SIG-M5 treated with dmso at 0.1 percent for 504 hours (cell line): ENCODE measurements around the gene SNED1.

Experiments used
- DNase-seq: peaks from one replicate; lab custom pipeline; 2025; ENCODE audit not compliant: unreplicated experiment; lab: John Stamatoyannopoulos, UW

SNED1 gene

DNA sequence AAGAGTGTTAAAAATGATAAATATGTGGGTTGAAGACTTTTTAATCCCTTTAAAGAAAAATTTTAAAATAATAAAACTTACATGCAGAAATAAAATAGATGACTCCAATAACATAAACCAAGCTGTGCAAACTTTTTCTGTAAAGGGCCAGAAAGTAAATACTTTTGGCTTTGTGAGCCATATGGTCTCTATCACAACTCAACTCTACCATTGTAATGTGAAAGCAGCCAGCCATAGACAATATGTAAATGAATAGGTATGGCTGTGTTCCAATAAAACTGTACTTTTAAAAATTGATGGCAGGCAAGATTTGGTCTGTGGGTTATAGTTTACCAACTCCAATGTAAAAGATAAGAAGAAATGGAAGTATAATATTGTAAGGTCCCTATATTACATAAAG, 45.2 kb downstream of the SNED1 start:
- no peak for DNase-seq

DNA sequence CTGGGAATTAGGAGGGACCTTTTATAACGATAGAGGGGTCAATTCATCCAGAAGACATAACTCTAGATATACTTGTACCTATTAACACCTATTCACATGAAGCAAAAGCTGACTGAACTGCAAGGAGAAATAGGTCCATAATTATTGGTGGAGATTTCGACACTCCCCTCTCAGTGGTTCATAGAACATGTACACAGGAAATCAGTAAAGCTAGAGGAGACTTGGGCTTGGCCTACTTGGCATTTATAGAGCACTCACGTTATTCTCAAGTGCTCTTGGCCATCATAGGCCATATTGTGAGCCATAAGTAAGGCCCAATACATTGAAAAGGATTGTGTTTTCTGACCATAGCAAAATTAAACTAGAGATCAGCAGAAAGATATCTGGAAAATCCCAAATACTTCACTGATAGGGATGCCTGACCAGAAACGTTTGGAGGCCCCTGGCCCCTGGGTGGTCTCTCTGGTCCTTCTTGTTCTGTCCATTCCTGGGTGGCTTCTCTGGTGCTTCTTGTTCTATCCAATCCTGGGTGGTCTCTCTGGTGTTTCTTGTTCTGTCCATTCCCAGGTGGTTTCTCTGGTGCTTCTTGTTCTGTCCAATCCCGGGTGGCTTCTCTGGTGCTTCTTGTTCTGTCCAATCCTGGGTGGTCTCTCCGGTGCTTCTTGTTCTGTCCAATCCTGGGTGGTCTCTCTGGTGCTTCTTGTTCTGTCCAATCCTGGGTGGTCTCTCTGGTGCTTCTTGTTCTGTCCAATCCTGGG, 49.0 kb downstream of the SNED1 start:
- no peak for DNase-seq

DNA sequence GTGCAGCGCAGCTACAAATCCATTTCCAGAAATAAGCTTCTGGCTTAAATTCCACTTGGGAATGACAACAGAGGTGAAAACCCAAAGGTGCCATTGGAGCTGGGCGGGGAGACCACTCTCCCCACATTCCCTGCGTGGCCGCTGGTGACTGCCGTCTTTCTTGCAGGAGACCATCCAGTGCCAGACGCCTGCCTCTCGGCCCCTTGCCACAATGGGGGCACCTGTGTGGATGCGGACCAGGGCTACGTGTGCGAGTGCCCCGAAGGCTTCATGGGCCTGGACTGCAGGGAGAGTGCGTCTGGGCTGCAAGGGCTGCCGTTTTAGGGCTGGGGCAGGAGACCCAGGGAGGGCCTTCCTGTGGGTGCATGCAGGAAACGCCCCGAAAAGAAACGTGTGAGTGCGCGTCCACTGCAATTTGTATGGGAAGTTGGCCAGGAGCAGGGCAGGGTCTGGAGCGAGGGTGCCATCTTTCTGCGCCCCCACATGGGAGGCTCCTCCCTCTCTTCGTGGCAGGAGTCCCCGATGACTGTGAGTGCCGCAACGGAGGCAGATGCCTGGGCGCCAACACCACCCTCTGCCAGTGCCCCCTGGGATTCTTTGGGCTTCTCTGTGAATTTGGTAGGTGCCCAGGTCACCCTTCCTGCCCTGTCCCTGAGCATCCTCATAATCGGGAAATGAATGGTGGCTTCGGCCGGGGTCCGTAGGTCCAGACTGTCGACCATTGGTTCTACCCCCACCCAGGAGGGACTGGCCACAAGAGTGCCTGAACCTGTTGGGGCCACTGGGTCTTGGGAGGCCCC, 49.9 kb downstream of the SNED1 start:
- DNase-seq = no peak

DNA sequence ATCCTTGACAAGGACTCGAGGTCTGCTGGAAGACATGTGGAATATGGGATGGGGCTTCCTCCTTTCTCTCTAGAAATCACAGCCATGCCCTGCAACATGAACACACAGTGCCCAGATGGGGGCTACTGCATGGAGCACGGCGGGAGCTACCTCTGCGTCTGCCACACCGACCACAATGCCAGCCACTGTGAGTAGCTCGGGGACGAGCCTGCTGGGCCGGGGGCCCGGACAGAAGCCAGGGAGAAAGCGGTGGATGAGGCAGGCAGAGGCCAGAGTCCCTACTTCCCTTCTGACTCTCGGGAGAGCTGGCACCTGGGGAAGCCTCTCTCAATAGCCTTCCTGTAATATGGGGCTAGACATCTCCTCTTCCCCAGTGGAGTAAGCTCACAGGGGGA, 50.5 kb downstream of the SNED1 start:
- no peak for DNase-seq

DNA sequence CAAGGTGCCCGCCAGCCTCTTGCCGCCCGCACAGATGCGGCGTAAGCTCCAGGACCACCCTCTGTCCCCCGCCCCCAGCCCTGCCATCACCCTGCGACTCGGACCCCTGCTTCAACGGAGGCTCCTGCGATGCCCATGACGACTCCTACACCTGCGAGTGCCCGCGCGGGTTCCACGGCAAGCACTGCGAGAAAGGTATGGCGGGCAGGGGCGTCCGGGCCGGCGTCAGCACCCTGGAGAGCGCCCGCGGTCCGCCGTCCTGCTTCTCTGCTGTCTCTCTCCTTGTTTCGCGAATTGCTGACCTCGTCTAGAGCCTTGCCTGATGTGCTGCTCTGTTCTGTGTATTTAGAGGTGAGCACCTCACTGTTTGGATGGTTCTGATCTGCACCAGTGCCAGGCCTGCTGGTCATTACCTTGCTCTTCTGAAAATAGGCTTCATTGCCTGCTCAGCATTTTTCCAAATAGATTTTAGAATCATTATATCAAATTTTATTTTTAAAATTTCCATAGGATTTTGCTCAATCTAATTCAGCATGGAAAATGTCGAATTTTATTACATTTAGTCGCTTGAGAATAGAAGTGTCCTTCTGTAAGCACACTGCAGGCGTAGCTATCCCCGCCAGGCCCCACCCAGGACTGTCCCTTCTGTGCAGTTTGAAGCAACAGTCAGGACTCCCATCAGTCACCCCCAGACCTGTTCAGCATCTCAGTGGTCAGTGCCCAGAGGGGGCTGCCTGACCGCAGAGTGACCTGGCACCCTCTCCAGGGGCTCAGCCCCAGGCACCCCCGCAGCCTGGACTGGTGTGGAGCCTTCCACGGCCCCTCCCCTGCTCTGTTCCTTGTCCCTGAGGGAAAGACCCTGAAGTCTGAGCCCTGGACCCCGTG, 51.6 kb downstream of the SNED1 start:
- DNase-seq = no peak

DNA sequence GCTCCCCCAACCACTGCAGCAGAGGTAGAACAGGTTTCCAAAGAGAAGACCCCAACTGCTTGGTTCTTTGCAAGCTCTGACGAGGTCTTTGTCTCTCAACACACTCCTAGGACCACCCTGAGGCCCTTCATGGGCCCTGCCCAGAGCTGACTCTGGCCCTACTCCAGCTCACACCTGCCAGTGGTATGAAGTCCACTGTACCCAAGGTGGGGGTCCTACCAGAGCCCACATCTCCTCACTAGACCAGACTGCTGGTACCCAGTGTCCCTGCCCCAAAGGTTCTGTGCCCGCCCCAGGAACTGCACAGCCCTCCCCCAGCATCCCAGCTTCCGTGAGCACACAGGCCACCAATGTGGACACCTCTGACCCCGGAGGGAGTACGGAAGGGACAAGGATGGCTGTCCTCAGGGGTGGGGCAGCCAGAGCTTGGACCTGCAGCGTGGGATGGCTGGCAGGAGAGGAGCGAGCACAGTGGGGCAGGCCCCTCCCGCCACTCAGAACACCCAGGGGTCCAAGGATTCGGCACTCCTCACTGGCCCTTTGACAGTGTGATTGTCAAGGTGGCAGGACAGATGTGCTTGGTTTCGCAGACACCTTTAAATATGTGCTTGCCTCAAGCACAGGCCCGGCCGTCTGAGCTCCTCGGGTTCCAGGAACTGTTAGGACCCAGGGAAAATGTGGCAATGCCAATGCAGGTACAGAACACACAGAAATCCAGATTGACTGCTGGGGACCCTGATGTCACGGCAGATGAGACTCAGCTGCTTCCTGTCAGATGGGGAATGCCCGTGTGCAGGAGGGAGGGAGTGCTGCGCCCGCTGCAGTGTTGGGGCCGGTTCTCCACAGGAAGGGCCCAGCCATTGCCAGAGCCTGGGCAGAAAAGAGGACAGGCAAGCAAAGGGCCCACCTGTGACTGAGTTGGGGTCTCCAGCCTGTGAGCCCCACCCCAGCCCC, 52.5 kb downstream of the SNED1 start:
- DNase-seq = no peak

DNA sequence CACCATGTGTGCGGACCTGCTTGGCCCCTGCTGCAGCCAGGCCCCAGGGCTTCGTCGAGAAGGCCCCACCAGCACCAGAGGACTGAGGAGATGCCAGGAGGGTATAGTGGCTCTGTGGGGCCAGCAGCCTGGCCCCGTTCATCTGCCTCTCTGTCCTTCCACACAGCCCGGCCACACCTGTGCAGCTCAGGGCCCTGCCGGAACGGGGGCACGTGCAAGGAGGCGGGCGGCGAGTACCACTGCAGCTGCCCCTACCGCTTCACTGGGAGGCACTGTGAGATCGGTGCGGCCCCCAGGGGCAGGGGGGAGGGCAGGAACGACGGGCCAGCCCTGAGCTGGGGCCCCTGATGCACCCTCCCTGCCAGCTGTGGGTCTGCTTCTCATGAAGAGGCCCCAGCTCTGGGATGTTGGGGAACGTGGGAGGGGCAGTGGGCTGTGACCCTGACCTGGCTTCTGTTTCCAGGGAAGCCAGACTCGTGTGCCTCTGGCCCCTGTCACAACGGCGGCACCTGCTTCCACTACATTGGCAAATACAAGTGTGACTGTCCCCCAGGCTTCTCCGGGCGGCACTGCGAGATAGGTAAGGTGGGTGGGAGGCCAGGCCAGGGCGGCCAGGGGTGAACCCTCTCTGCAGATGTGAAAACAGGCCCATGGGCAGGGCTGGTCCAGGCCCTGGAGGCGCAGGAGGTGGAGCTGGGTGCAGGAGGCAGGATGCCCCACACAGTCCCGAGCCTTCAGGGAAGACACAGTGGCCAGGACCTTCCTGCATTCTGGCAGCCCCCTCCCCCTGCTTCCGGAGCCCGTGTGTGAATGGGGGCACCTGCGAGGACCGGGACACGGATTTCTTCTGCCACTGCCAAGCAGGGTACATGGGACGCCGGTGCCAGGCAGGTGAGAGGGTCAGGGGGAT, 53.4 kb downstream of the SNED1 start:
- DNase-seq = no peak

DNA sequence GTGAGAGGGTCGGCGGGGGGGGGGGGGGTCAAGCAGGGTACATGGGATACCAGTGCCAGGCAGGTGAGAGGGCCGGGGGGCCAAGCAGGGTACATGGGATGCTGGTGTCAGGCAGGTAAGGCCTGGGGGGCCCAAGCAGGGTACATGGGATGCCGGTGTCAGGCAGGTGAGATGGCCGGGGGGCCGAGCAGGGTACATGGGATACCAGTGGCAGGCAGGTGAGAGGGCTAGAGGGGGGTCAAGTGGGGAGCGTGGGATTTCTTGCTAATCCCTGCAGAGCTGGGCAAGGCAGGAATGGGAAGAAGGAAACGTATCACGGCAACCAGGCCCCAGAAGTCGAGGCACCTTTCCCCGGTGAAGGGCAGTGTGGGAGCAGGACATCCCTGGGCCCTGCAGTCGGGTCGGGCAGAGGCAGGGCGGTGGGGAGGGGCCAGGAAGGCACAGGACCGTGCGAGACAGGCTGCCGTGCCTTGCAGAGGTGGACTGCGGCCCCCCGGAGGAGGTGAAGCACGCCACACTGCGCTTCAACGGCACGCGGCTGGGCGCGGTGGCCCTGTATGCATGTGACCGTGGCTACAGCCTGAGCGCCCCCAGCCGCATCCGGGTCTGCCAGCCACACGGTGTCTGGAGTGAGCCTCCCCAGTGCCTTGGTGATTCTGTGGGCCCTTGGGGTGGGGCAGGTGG, 54.4 kb downstream of the SNED1 start:
- no peak for DNase-seq

DNA sequence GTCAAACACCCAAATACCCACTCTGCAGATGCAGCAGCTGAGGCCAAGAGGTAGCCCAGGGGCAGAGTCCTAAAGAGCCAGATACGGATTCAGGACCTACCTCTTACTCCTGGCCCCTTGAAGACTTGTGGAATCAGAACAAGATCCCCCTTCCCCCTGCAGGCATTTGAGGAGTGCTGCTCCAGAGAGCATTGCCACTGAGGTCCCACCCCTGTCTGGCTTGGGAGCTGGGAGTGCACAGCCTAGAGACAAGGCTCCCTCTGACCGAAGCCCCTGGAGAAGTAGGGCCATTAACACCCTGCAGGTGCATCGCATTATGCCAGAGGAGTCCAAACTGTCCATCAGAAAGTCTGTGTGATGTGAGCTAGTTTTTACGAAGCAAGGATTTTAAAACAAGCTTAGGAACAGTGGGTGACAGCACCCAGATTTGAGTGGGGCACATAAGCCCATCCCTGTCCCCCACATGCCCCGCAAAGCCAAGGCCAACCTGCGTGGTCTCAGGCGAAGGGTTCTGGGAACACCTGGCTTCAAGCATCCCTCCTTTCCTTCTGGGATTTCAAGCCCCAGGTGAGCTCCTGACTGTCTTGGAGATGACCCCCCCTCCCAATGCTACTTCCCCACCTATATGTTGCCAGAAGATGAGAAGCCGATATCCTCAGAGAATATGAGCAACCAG, 55.3 kb downstream of the SNED1 start:
- DNase-seq = no peak

DNA sequence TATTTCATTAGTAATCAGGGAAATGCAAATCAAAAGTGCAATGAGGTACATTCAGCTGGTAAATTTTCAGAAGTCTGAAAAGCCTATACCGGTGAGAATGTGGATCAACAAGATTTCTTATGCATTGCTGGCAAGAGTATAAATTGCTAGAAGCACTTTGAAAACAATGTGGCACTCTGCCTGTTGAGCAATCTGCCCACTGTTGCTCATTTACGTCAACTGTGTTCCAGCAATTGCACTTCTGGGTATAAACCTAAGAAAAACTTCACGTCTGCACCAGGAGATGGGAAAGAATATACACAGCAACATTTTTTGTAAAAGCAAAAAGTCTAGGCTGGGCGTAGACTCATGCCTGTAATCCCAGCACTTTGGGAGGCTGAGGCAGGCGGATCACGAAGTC, 62.9 kb downstream of the SNED1 start:
- DNase-seq = peak; percentile 21

DNA sequence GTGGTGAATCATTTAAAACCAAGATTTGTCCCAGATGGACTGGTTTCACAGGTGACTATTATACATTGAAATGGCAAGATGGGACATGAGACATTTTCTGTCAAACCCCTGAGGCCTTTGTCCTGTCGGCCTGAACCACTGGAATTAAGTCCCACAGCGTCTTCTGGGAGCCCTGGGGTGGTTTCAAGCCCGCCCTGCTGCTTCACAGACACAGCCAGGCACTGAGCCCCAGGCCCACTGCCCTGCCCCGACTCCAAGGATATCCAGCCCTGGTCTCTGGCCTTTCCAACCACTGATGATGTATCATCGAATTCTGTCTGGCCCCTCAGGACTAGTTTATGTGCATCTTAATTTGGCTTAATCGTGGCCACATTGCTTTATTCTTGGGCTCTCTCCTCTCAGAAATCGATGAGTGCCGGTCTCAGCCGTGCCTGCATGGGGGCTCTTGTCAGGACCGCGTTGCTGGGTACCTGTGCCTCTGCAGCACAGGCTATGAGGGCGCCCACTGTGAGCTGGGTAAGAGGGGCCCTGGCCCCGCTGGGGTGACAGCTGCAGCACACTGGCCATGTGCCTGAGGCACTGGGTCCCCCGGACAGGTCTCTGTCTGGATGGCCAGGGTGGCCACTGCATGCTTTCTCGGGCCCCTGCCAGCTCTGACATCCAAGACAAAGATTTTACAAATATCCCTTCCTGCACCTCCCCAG, 64.1 kb downstream of the SNED1 start:
- no peak for DNase-seq

DNA sequence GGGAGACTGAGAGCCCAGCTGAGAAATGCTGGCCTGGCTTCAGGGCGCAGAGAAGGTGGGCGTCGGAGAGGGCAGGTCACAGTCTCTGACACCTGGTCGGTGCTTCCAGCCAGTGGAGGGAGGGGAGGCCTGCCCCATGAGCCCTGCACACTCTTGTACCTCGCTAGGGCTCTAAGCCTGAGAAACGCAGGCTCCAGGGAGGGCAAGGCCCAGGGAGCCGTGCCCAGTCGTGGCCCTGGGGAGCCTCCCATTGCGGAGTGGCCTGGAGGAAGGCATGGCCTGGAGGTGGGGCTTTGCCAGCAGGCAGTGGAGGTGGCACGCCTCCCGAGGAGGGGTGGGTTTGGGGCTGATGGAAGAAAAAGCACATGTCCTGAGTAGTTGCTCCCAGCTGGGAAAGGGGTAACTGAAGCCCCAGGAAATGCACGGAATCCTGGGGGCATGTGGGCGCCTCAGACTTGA, 64.7 kb downstream of the SNED1 start:
- no peak for DNase-seq

DNA sequence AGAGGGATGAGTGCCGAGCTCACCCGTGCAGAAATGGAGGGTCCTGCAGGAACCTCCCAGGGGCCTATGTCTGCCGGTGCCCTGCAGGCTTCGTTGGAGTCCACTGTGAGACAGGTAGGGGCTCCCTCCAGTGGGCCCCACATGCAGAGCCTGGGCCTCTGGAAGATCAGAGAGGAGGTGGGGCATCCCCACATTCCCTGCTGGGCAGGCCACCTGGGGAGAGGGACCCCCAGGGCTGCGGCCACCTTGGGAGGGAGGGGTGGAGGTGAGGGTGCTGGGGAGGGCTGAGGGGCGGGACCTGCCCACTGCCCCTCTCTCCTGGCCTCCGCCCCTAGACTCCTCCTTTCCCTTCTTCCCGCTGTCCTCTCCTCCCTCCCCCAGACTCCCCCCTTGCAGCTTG, 65.2 kb downstream of the SNED1 start:
- no peak for DNase-seq

DNA sequence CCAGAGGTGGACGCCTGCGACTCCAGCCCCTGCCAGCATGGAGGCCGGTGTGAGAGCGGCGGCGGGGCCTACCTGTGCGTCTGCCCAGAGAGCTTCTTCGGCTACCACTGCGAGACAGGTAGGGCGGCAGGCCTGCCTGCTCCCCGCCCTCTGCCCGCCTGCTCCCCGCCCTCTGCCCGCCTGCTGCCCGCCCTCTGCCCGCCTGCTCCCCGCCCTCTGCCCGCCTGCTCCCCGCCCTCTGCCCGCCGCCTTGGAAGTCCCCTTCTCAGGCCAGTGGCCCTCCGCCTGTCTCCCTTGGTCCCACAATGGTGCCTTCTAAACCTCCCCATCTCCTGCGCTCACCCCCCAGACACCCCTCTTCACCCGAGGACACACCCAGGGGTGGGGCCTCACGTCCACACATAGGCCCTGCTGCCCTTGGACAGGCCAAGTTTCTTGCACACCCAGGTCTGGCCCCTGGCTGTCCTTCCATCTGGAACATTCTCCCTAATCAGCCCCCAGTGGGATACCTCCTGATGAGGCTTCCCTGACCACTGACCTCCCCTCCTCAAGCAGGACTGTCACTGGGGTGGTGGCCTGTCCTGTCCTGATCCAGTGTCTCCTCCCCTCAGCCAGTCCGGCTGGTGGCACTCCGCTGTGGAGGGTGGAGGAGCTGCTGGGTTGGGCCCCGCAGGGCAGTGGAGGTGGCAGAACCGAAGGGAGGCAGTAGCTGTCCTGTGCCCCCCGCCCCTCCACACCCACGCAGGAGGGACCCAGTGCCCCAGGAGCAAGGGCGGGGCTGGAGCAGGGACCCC, 65.8 kb downstream of the SNED1 start:
- no peak for DNase-seq

DNA sequence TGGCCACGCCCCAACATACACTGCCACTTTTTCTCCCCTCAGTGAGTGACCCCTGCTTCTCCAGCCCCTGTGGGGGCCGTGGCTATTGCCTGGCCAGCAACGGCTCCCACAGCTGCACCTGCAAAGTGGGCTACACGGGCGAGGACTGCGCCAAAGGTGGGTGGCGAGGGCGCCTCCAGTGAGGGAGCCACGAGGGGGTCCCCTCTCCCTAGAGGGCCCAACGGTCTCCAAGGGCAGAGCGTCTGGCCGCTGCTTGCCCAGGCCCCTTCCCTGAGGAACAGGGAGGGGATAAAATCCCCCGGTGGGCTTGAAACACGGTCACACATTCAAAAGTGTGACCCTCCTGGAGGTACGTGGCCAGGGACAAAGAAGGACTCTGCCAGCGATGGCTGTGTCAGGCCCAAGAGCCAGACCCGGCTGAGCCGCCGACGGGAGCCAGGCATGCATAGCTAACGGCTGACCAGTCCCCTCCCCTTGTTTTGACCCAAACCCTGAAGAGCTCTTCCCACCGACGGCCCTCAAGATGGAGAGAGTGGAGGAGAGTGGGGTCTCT, 66.5 kb downstream of the SNED1 start:
- no peak for DNase-seq

DNA sequence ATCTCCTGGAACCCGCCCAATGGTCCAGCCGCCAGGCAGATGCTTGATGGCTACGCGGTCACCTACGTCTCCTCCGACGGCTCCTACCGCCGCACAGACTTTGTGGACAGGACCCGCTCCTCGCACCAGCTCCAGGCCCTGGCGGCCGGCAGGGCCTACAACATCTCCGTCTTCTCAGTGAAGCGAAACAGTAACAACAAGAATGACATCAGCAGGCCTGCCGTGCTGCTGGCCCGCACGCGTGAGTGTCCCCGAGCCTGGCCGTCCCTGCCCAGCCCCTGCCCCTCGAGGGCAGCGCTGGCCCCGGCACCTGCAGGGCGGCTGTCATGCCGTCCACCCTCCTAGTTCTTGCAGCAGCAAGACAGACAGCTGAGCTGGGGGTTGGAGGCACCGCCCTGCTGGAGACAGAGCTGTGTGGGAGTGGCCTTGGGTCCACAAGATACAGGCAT, 67.0 kb downstream of the SNED1 start:
- DNase-seq = no peak
